K562 treated with DMSO at 1 percent for 4 hours (cell line): ENCODE data around the gene GSTT2. TPM values are rescaled to one million over a fixed set of nuclear protein-coding genes. Genes with fewer than 3 reads are reported as not detected.

Experiments
- total RNA-seq: library from RNA; unstranded; fragments of 300-600 nt; gene quantifications from 2 replicates; pipeline ENCODE4 v1.2.3, GENCODE V29; 2022; ENCODE audit not compliant: insufficient read depth

GSTT2 gene
- not detected in 2 replicates for total RNA-seq

GRCh38 chr22:23979557-23980240 lies at the start of gene GSTT2:
Gene GSTT2, plus strand, starts transcription at chr22:23980134.

GRCh38 chr22:23961084-23961771 lies 18.7 kb upstream of the GSTT2 start, which contains the start of gene GSTT2B:
Gene GSTT2B, minus strand, starts transcription at chr22:23961195. Its CDS starts 64 bp downstream, at chr22:23961131.

GRCh38 chr22:23966568-23966967 lies 13.4 kb upstream of the GSTT2 start, which contains the start of gene DDTL:
Gene DDTL, plus strand, starts transcription at chr22:23966888. Its CDS starts 27 bp downstream, at chr22:23966915.

GRCh38 chr22:23974345-23974744 lies 5.6 kb upstream of the GSTT2 start, which contains the start of gene DDT:
Gene DDT, minus strand, starts transcription at chr22:23974441. Its CDS starts 27 bp downstream, at chr22:23974414.

GRCh38 chr22:24005201-24005600 lies 25.3 kb downstream of the GSTT2 start, which contains the start of gene GSTT4:
Gene GSTT4, minus strand, starts transcription at chr22:24005453. Its CDS starts 97 bp downstream, at chr22:24005356.

Other genes with a start within 250 kb of the GSTT2 start
- 0.64 and 1.1 TPM in 2 replicates for gene ZNF70, start 229.0 kb upstream of the GSTT2 start, total RNA-seq
- gene VPREB3, start 225.7 kb upstream of the GSTT2 start, total RNA-seq = not detected in 2 replicates
- not detected in 2 replicates for gene C22orf15, start 217.1 kb upstream of the GSTT2 start, total RNA-seq
- 152 and 165 TPM in 2 replicates for gene CHCHD10, start 212.2 kb upstream of the GSTT2 start, total RNA-seq
- gene MMP11, start 207.3 kb upstream of the GSTT2 start, total RNA-seq = 1.0 TPM in 1 of 2 replicates, not detected in the other
- gene SMARCB1, start 193.2 kb upstream of the GSTT2 start, total RNA-seq = 88.8 and 96.2 TPM in 2 replicates
- gene DERL3, start 141.1 kb upstream of the GSTT2 start, total RNA-seq = 5.4 and 5.5 TPM in 2 replicates
- gene SLC2A11, start 122.3 kb upstream of the GSTT2 start, total RNA-seq = 4.0 and 5.6 TPM in 2 replicates
- 381 and 435 TPM in 2 replicates for gene MIF, start 85.8 kb upstream of the GSTT2 start, total RNA-seq
- not detected in 2 replicates for gene GSTT2B, start 18.9 kb upstream of the GSTT2 start, total RNA-seq
- gene DDTL, start 13.2 kb upstream of the GSTT2 start, total RNA-seq = 2.7 TPM in 1 of 2 replicates, not detected in the other
- 96.8 and 105 TPM in 2 replicates for gene DDT, start 5.7 kb upstream of the GSTT2 start, total RNA-seq
- not detected in 2 replicates for gene GSTT4, start 25.3 kb downstream of the GSTT2 start, total RNA-seq
- gene CABIN1, start 31.2 kb downstream of the GSTT2 start, total RNA-seq = 28.4 and 40.6 TPM in 2 replicates
- gene SUSD2, start 201.4 kb downstream of the GSTT2 start, total RNA-seq = 1.1 and 1.3 TPM in 2 replicates